Central memory CD4-positive, alpha-beta T cell (primary cell): Measurements from ENCODE around the gene OR1G1.
"Not testable (repeated sequence)": the region's sequence is repeated elsewhere in the genome, so short reads cannot be mapped to it uniquely, and the experiment has no call there.

ENCODE experiments used
- DNase-seq: peaks from one replicate; pipeline ENCODE4 v3.0.0; 2022
- total RNA-seq, 3 experiments: gene quantifications; one replicate each; lab custom pipeline; 2026; lab: John Stamatoyannopoulos, UW

The OR1G1 gene
- total RNA-seq = 0 reads per million in 3 experiments

DNA sequence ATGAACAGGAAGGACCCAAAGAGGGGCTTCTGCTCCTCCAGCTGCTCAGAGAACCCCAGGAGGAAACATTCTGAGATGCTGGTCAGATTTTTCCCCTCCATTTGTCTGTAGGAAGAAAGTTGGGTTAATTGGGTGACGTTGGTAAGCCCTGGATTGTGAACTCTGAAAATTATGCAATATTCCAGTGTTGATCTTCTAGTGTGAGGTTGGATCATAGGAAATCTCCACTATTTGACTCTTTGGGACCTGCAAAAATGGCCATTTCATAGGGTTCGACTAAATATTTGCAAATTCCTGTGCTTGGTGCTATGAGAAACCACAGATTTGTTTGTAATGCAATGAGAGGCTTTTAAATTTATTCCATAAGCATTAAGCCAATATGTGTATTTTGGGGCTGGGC is at the start of gene OR1G1:
Gene OR1G1 (minus strand): TSS at position 101 of the 400 bp plus-strand sequence. CDS start 0 bp downstream, at position 101.
- no peak for DNase-seq

DNA sequence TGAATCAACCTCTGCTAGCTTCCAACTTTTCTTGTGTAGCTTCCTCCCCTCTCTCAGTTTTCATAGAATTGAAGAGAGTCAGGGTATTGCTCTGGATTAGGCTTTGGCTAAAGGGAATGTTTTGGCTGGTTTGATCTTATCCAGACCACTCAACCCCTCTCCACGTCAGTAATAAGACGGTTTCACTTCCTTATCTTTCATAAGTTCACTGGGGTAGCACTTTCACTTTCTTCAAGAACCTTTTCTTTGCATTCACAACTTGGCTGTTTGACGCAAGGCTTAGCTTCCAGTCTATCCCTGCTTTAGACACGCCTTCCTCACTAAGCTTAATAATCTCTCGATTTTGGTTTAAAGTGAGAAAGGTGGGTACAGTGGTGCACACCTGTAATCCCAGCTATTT is 40.2 kb upstream of the OR1G1 start:
- no peak for DNase-seq

DNA sequence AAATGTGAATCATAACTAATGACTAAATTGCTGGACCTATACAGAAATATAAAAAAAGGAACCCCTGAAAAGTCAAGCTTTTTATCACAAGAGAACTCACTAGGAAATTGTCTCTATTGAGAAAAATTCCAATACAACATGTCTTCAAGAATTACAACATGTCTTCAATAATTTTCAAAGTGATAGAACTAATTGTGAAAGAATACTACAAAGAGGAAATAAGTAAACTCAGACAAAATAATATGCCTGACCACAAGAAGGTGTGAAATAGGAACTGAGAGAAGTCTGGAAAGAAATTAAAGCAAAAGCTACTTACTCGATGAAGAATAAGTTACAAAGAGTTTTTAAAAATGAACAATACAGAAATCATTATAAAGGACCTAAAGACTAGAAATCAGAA is 29.9 kb upstream of the OR1G1 start:
- no peak for DNase-seq

DNA sequence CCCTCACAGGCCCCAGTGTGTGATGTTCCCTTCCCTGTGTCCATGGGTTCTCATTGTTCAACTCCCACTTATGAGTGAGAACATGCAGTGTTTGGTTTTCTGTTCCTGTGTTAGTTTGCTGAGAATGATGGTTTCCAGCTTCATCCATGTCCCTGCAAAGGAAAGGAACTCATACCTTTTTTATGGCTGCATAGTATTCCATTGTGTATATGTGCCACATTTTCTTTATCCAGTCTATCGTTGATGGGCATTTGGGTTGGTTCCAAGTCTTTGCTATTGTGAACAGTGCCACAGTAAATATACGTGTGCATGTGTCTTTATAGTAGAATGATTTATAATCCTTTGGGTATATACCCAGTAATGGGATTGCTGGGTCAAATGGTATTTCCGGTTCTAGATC is 10.1 kb upstream of the OR1G1 start:
- not testable (repeated sequence) for DNase-seq

DNA sequence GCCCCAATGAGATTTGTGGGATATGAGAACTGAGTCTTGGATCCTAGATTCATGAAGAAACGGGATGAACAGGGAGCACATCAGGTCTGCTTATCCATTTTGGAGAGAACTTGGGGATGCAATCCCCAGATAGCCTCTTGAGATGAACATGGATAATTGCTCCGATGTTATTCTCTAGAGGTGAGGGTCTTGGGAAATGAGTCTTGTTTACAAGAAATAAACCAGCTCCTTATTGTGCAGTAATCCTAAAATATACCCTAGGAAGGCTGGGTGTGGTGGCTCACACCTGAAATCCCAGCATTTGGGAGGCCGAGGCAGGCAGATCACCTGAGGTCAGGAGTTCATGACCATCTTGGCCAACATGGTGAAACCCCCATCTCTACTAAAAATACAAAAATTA is 23.0 kb downstream of the OR1G1 start, which contains the start of gene OR1D2:
Gene OR1D2 (minus strand): TSS at position 101 of the 400 bp plus-strand sequence. CDS start 11,426 bp downstream, outside the sequence.
- DNase-seq = no peak
